Loucy (cell line): Measurements from ENCODE around the gene SOHLH1.

Source experiments
- H2AFZ ChIP-seq: fragments of 200-600 bp; sonication (generic); 2 replicates; pipeline ENCODE4 v1.6.0; 2016; ENCODE audit warnings: antibody characterized with exemption, mild to moderate bottlenecking, low read length, moderate library complexity
- H3F3A ChIP-seq: fragments of 200-600 bp; 2 replicates; pipeline ENCODE4 v1.6.0; 2016; ENCODE audit warnings: antibody characterized with exemption, low read depth, mild to moderate bottlenecking
- H3K27me3 ChIP-seq: fragments of 200-600 bp; sonication (generic); 2 replicates; pipeline ENCODE4 v1.6.1; 2014; ENCODE audit warnings: low read length, mild to moderate bottlenecking; ENCODE audit not compliant: insufficient read depth, poor library complexity, severe bottlenecking
- H3K36me3 ChIP-seq: fragments of 200-600 bp; sonication (generic); 2 replicates; pipeline ENCODE4 v1.6.1; 2016; ENCODE audit warnings: low read length; ENCODE audit not compliant: insufficient read depth
- H3K4me1 ChIP-seq: fragments of 200-600 bp; sonication (generic); 2 replicates; pipeline ENCODE4 v1.5.1; 2014; ENCODE audit warnings: low read length, mild to moderate bottlenecking; ENCODE audit not compliant: insufficient read depth, poor library complexity, severe bottlenecking
- H3K4me2 ChIP-seq: fragments of 200-600 bp; sonication (generic); 2 replicates; pipeline ENCODE4 v1.6.0; 2014; ENCODE audit warnings: antibody characterized with exemption, low read length, low read depth, mild to moderate bottlenecking; ENCODE audit not compliant: poor library complexity, severe bottlenecking
- H3K4me3 ChIP-seq: fragments of 200-600 bp; sonication (generic); 2 replicates; pipeline ENCODE4 v1.5.1; 2014; ENCODE audit warnings: low read length, mild to moderate bottlenecking, mixed read lengths; ENCODE audit not compliant: poor library complexity, severe bottlenecking
- H3K79me2 ChIP-seq: fragments of 200-600 bp; sonication (generic); 2 replicates; pipeline ENCODE4 v1.6.1; 2014; ENCODE audit warnings: low read length; ENCODE audit not compliant: insufficient read depth
- H3K9ac ChIP-seq: fragments of 200-600 bp; sonication (generic); 2 replicates; pipeline ENCODE4 v1.6.0; 2014; ENCODE audit warnings: mild to moderate bottlenecking, low read depth, low read length, moderate library complexity; ENCODE audit not compliant: poor library complexity, severe bottlenecking
- H3K9me2 ChIP-seq: fragments of 200-600 bp; sonication (generic); replicated peaks from 2 replicates; pipeline ENCODE4 v1.6.1; 2016; ENCODE audit warnings: low read depth, low read length, mixed read lengths
- H3K9me3 ChIP-seq: fragments of 200-600 bp; sonication (generic); 2 replicates; pipeline ENCODE4 v1.6.1; 2014; ENCODE audit warnings: mild to moderate bottlenecking, antibody characterized with exemption, low read length, low read depth; ENCODE audit not compliant: insufficient read depth
- H4K20me1 ChIP-seq: fragments of 200-600 bp; sonication (generic); 2 replicates; pipeline ENCODE4 v1.6.0; 2014; ENCODE audit warnings: antibody characterized with exemption, low read length, mild to moderate bottlenecking; ENCODE audit not compliant: insufficient read depth, poor library complexity, severe bottlenecking
- EZH2phosphoT487 ChIP-seq: fragments of 200-600 bp; IDR thresholded peaks from 2 replicates; pipeline ENCODE4 v1.6.1; 2018; ENCODE audit warnings: antibody characterized with exemption, mild to moderate bottlenecking, moderate library complexity, borderline replicate concordance
- TF ChIP-seq, protein P1 (sequence below): fragments of 200-600 bp; sonication (generic); conservative IDR thresholded peaks from 2 replicates; pipeline ENCODE4 v1.5.1; 2014; ENCODE audit warnings: mild to moderate bottlenecking, antibody characterized with exemption, low read length

SOHLH1 gene

GRCh38 chr9:135698236-135698635 is 1.0 kb downstream of the SOHLH1 start:
- Histone ChIP-seq H3K9me2 (no peaks in the 10 kb centered on the region), H3K9ac (no peak overlapping the region), H3F3A (no peaks in the 10 kb centered on the region), H4K20me1 (no peaks in the 10 kb centered on the region), H3K4me1 (no peaks in the 10 kb centered on the region), H3K9me3 (no peaks in the 10 kb centered on the region; the same call in 1 of the 2 replicates), H3K4me3 (no peak overlapping the region), H3K27me3 (no peaks in the 10 kb centered on the region), H3K4me2 (no peak overlapping the region), H3K36me3 (no peaks in the 10 kb centered on the region), H3K79me2 (no peaks in the 10 kb centered on the region), H2AFZ (no peak overlapping the region)
- TF ChIP-seq EZH2phosphoT487, result no peak
- TF ChIP-seq, protein P1, sequence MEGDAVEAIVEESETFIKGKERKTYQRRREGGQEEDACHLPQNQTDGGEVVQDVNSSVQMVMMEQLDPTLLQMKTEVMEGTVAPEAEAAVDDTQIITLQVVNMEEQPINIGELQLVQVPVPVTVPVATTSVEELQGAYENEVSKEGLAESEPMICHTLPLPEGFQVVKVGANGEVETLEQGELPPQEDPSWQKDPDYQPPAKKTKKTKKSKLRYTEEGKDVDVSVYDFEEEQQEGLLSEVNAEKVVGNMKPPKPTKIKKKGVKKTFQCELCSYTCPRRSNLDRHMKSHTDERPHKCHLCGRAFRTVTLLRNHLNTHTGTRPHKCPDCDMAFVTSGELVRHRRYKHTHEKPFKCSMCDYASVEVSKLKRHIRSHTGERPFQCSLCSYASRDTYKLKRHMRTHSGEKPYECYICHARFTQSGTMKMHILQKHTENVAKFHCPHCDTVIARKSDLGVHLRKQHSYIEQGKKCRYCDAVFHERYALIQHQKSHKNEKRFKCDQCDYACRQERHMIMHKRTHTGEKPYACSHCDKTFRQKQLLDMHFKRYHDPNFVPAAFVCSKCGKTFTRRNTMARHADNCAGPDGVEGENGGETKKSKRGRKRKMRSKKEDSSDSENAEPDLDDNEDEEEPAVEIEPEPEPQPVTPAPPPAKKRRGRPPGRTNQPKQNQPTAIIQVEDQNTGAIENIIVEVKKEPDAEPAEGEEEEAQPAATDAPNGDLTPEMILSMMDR, result no peak

GRCh38 chr9:135697226-135697625 is 2.1 kb downstream of the SOHLH1 start:
- no peaks in the 10 kb centered on the region for H3K27me3 ChIP-seq
- no peak overlapping the region for H2AFZ ChIP-seq
- no peaks in the 10 kb centered on the region; the same call in 1 of the 2 replicates for H3K9me3 ChIP-seq
- TF ChIP-seq EZH2phosphoT487, result no peak
- TF ChIP-seq, protein P1, result no peak
- H3K9ac ChIP-seq, result no peak overlapping the region
- H3K36me3 ChIP-seq, result no peaks in the 10 kb centered on the region
- no peaks in the 10 kb centered on the region for H3K9me2 ChIP-seq
- H3K4me1 ChIP-seq, result no peaks in the 10 kb centered on the region
- no peaks in the 10 kb centered on the region for H3K79me2 ChIP-seq
- H3K4me3 ChIP-seq, result no peak overlapping the region
- no peaks in the 10 kb centered on the region for H3F3A ChIP-seq
- no peaks in the 10 kb centered on the region for H4K20me1 ChIP-seq
- H3K4me2 ChIP-seq, result no peak overlapping the region

DNA sequence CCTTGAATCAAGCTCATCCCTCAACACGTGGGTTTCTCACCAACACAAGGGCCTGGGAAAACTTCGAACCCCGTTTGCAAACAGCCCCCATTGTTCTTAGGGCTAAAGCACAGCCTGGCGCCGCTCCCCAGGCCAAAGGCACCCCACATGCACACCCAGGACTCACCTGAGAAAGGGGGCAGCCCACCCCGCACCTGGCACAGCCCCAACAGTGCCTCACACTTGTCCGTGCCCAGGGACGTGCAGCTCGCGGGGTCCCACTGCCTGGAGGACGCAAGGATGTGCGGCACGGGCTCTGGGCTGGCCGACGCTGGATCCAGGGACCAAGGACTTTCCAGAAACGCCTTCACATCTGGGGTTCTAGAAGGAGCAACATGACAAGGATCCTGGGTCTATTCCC is 2.8 kb downstream of the SOHLH1 start:
- no peak overlapping the region for H3K4me3 ChIP-seq
- no peak overlapping the region for H3K4me2 ChIP-seq
- no peaks in the 10 kb centered on the region for H3K79me2 ChIP-seq
- no peak for TF ChIP-seq EZH2phosphoT487
- TF ChIP-seq, protein P1, result no peak
- no peaks in the 10 kb centered on the region for H3K27me3 ChIP-seq
- H3K9me2 ChIP-seq, result no peaks in the 10 kb centered on the region
- no peak overlapping the region for H2AFZ ChIP-seq
- H3K36me3 ChIP-seq, result no peaks in the 10 kb centered on the region
- no peaks in the 10 kb centered on the region for H4K20me1 ChIP-seq
- no peaks in the 10 kb centered on the region; the same call in 1 of the 2 replicates for H3K9me3 ChIP-seq
- no peak overlapping the region for H3K9ac ChIP-seq
- no peaks in the 10 kb centered on the region for H3K4me1 ChIP-seq
- H3F3A ChIP-seq, result no peaks in the 10 kb centered on the region
